Measurements from ENCODE around the gene ABHD16B. TPM values are rescaled to one million over a fixed set of nuclear protein-coding genes. Genes with fewer than 3 reads are reported as not detected.

ABHD16B gene
- polyA plus RNA-seq, 1 donor (not counting 4 experiments of a cell fraction or from before 2014, with no cell fraction given): not detected

DNA sequence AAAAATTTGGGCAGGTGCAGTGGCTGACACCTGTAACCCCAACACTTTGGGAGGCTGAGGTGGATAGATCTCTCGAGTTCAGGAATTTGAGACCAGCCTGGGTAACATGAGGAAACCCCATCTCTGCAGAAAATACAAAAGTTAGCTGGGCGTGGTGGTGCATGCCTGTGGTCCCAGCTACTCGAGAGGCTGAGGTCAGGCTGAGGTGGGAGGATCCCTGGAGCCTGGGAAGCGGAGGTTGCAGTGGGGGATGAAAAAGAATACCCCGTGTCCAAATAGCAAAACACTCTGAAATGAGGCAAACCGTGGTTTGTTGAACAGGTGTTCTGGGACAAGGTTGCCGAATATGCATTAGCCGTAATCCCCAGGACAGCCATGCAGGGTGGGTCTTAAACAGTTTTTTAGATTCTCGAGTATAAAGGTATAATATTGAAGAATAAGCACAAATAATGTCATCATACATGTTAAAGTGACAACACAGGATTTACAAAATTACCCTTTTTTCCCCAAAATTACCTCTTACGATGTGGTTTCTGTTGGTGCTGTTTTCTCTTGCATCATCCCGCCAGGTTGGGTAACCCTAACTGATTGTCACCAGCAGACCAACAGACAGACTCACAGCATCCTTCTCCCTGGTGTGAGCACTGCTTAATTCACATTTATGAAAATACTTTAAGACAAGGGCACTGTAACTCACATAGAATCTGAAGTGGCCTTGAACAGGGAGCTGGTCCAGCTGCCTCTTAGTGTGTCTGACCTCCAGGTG, 42.7 kb downstream of the ABHD16B start:
- TF ChIP-seq EZH2 (IDR thresholded peaks at IDR 0.05; ENCODE audit: low read length): no peak
- TF ChIP-seq, protein P1, sequence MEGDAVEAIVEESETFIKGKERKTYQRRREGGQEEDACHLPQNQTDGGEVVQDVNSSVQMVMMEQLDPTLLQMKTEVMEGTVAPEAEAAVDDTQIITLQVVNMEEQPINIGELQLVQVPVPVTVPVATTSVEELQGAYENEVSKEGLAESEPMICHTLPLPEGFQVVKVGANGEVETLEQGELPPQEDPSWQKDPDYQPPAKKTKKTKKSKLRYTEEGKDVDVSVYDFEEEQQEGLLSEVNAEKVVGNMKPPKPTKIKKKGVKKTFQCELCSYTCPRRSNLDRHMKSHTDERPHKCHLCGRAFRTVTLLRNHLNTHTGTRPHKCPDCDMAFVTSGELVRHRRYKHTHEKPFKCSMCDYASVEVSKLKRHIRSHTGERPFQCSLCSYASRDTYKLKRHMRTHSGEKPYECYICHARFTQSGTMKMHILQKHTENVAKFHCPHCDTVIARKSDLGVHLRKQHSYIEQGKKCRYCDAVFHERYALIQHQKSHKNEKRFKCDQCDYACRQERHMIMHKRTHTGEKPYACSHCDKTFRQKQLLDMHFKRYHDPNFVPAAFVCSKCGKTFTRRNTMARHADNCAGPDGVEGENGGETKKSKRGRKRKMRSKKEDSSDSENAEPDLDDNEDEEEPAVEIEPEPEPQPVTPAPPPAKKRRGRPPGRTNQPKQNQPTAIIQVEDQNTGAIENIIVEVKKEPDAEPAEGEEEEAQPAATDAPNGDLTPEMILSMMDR (optimal IDR thresholded peaks at IDR 0.05 in 1 of 3, IDR thresholded peaks at IDR 0.05 in 1 of 3, conservative IDR thresholded peaks at IDR 0.05 in 1 of 3; ENCODE audit: extremely low read depth in 1 of 3, insufficient read depth in 2 of 3, low read length in 3 of 3): no peak
- no peak for FAIRE-seq

DNA sequence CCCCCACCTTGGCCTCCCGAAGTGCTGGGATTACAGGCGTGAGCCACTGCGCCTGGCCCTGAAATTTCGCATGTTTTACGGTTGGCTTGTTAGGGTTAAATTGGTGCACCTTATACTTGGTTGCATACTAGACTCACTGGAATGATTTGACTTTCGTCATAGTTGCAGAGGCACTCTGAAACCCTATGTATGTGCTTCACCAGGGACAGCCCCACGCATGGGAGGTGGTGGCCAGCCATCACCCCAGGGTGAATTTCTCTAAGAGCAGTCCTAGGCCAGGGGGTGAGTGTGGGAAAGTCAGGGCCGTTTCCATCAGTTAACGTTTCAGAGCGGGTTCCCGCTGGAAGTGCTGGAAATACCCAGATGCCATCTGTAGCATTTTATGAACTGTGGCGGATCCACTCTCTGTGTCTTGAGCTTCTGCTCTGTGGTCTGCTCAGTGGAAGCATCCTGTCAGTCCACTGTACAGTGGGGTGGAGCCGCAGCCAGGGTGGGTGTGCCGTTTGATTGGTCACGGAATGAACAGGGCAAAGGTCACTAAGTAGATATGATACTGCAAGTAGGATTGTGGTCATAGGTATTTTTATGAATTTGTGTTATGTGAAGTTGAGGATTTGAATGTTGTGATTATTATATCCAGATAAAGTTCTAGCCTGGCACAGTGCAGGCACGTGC, 46.8 kb downstream of the ABHD16B start:
- peaks cover 6% of the 10 kb centered on the region for H4K20me1 ChIP-seq (ENCODE audit: control insufficient read depth, extremely low read depth, insufficient read depth, low read length)
- H3K4me2 ChIP-seq (ENCODE audit: control insufficient read depth, extremely low read depth, insufficient read depth, low read depth, low read length): no peak overlapping the region
- peaks cover 9 to 13% of the 10 kb centered on the region in 2 experiments for H3K36me3 ChIP-seq (ENCODE audit: control insufficient read depth in 2 of 2, extremely low read depth in 1 of 2, insufficient read depth in 2 of 2, low read length in 2 of 2)
- no peak overlapping the region for H2AFZ ChIP-seq (ENCODE audit: control insufficient read depth, low read length)
- no peak overlapping the region for H3K27ac ChIP-seq (ENCODE audit: control insufficient read depth, insufficient read depth, low read length)
- peaks cover 90% of the 10 kb centered on the region for H3K79me2 ChIP-seq (ENCODE audit: control insufficient read depth, insufficient read depth, low read length)
- H3K4me1 ChIP-seq (ENCODE audit: control insufficient read depth, extremely low read depth, insufficient read depth, low read length): peaks cover 37% of the 10 kb centered on the region
- FAIRE-seq (no peak), DNase-seq (ENCODE audit: low read depth, low spot score) (no peak)
- H3K9ac ChIP-seq (ENCODE audit: control insufficient read depth, extremely low read depth, insufficient read depth, low read length): no peak overlapping the region
- dilution Hi-C loops (cut with MboI; ENCODE audit: extremely low pct_ligation_motif_present, low sequenced_read_pairs): no loop called here
- H3K9me3 ChIP-seq (ENCODE audit: control insufficient read depth, low read depth, low read length): no peaks in the 10 kb centered on the region
- no peaks in the 10 kb centered on the region for H3K27me3 ChIP-seq (ENCODE audit: control insufficient read depth, extremely low read depth, insufficient read depth, low read length)
- no peak overlapping the region for H3K4me3 ChIP-seq (ENCODE audit: control insufficient read depth in 2 of 3, extremely low read depth in 1 of 3, insufficient read depth in 2 of 3, low read depth in 1 of 3, low read length in 3 of 3)
- peaks cover 2% of the 10 kb centered on the region for H3K9me1 ChIP-seq (ENCODE audit: control insufficient read depth, extremely low read depth, insufficient read depth, low read length)
- TF ChIP-seq EZH2 (IDR thresholded peaks at IDR 0.05; ENCODE audit: low read length): no peak
- TF ChIP-seq, protein P1 (optimal IDR thresholded peaks at IDR 0.05 in 1 of 3, IDR thresholded peaks at IDR 0.05 in 1 of 3, conservative IDR thresholded peaks at IDR 0.05 in 1 of 3; ENCODE audit: extremely low read depth in 1 of 3, insufficient read depth in 2 of 3, low read length in 3 of 3): no peak

More for the DNA sequence above, 42.7 kb downstream of the ABHD16B start:
- Histone ChIP-seq H3K9me3 (ENCODE audit: control insufficient read depth, low read depth, low read length) (no peaks in the 10 kb centered on the region), H3K36me3 (ENCODE audit: control insufficient read depth in 2 of 2, extremely low read depth in 1 of 2, insufficient read depth in 2 of 2, low read length in 2 of 2) (peaks cover 8 to 15% of the 10 kb centered on the region in 2 experiments), H3K4me1 (ENCODE audit: control insufficient read depth, extremely low read depth, insufficient read depth, low read length) (peaks cover 18% of the 10 kb centered on the region), H3K4me2 (ENCODE audit: control insufficient read depth, extremely low read depth, insufficient read depth, low read depth, low read length) (no peak overlapping the region), H3K27ac (ENCODE audit: control insufficient read depth, insufficient read depth, low read length) (peak overlapping the region; percentile 74), H3K79me2 (ENCODE audit: control insufficient read depth, insufficient read depth, low read length) (peaks cover 95% of the 10 kb centered on the region), H3K27me3 (ENCODE audit: control insufficient read depth, extremely low read depth, insufficient read depth, low read length) (no peaks in the 10 kb centered on the region), H3K4me3 (ENCODE audit: control insufficient read depth in 2 of 3, extremely low read depth in 1 of 3, insufficient read depth in 2 of 3, low read depth in 1 of 3, low read length in 3 of 3) (no peak overlapping the region), H4K20me1 (ENCODE audit: control insufficient read depth, extremely low read depth, insufficient read depth, low read length) (peaks cover 11% of the 10 kb centered on the region), H2AFZ (ENCODE audit: control insufficient read depth, low read length) (no peak overlapping the region), H3K9me1 (ENCODE audit: control insufficient read depth, extremely low read depth, insufficient read depth, low read length) (peaks cover 2% of the 10 kb centered on the region), H3K9ac (ENCODE audit: control insufficient read depth, extremely low read depth, insufficient read depth, low read length) (no peak overlapping the region)
- no peak for DNase-seq (ENCODE audit: low read depth, low spot score)
- dilution Hi-C loops (cut with MboI; ENCODE audit: extremely low pct_ligation_motif_present, low sequenced_read_pairs): no loop called here

Data from keratinocyte (primary cell).